Measurements from ENCODE around the gene HNRNPL. TPM values are rescaled to one million over a fixed set of nuclear protein-coding genes. Genes with fewer than 3 reads are reported as not detected.
A peak's percentile ranks its signal among the peaks of the same experiment; 100 is the strongest.
"Not testable (repeated sequence)": the region's sequence is repeated elsewhere in the genome, so short reads cannot be mapped to it uniquely, and the experiment has no call there.

The HNRNPL gene
- total RNA-seq, 8 experiments from 2014 or later: 142 to 378 (median 198) TPM

- in situ Hi-C loops (cut with MboI; ENCODE audit: low pct_unique_long_range_greater_than_20kb in 2 of 9, low sequenced_read_pairs in 9 of 9, unreplicated experiment in 9 of 9): no loop called here
- Histone ChIP-seq H3K4me3 (no peak overlapping the region), H3K27ac (no peak overlapping the region), H3K4me1 (replicated peaks in 1 of 2) (peaks cover 0 to 11% of the 10 kb centered on the region in 2 donors)
- WGBS, 10 experiments: 100% methylated on average over 2 of the region's 19 CpGs; no CpG with 5 or more reads in 9 of the 10 experiments
- no peak for ATAC-seq (replicated peaks in 6 of 8)
Measured at GRCh38 chr19:38880076-38880881, 30.5 kb upstream of the HNRNPL start.

- ATAC-seq (replicated peaks in 6 of 8): no peak
- 80% methylated on average over 1 of the region's 11 CpGs; no CpG with 5 or more reads in 9 of the 10 experiments for WGBS, 10 experiments
- Histone ChIP-seq H3K4me3 (no peak overlapping the region), H3K27ac (no peak overlapping the region), H3K4me1 (replicated peaks in 1 of 2) (peaks cover 0 to 11% of the 10 kb centered on the region in 2 donors)
- in situ Hi-C loops (cut with MboI; ENCODE audit: low pct_unique_long_range_greater_than_20kb in 2 of 9, low sequenced_read_pairs in 9 of 9, unreplicated experiment in 9 of 9): no loop called here
Measured at GRCh38 chr19:38879400-38879751, 29.6 kb upstream of the HNRNPL start.

- ATAC-seq (replicated peaks in 6 of 8): no peak
- Histone ChIP-seq H3K4me3 (no peak overlapping the region), H3K27ac (peak overlapping the region in 1 of 2 donors; percentile 27), H3K4me1 (replicated peaks in 1 of 2) (peaks cover 0 to 11% of the 10 kb centered on the region in 2 donors)
- WGBS, 10 experiments: 17 to 100% (median 60%) methylated on average over 1 to 2 of the region's 16 CpGs; no CpG with 5 or more reads in 5 of the 10 experiments
- in situ Hi-C loops (cut with MboI; ENCODE audit: low pct_unique_long_range_greater_than_20kb in 2 of 9, low sequenced_read_pairs in 9 of 9, unreplicated experiment in 9 of 9): no loop called here
Measured at GRCh38 chr19:38878575-38879399, 29.0 kb upstream of the HNRNPL start.

GRCh38 chr19:38877781-38878574 lies 28.2 kb upstream of the HNRNPL start, which contains the start of gene RINL:
Gene RINL (minus strand): TSS chr19:38878275. CDS start chr19:38876742, 1,533 bp downstream.
- Histone ChIP-seq H3K27ac (peak within 1 kb of the TSS in 1 of 2 donors; percentile 30), H3K4me1 (replicated peaks in 1 of 2) (peaks cover 0 to 11% of the 10 kb centered on the region in 2 donors), H3K4me3 (no peak within 1 kb of the TSS)
- ATAC-seq (replicated peaks in 6 of 8): peak; percentile 27 to 83 (median 51)
- in situ Hi-C loops (cut with MboI; ENCODE audit: low pct_unique_long_range_greater_than_20kb in 2 of 9, low sequenced_read_pairs in 9 of 9, unreplicated experiment in 9 of 9): no loop called here
- 43 to 100% methylated on average over 1 of the region's 11 CpGs; no CpG with 5 or more reads in 8 of the 10 experiments for WGBS, 10 experiments

- Histone ChIP-seq H3K27ac (no peak overlapping the region), H3K4me1 (replicated peaks in 1 of 2) (peaks cover 0 to 11% of the 10 kb centered on the region in 2 donors), H3K4me3 (no peak overlapping the region)
- in situ Hi-C loops (cut with MboI; ENCODE audit: low pct_unique_long_range_greater_than_20kb in 2 of 9, low sequenced_read_pairs in 9 of 9, unreplicated experiment in 9 of 9): no loop called here
- WGBS, 10 experiments: 70 to 100% (median 84%) methylated on average over 1 to 5 of the region's 6 CpGs; no CpG with 5 or more reads in 1 of the 10 experiments
- ATAC-seq (replicated peaks in 6 of 8): no peak
Measured at GRCh38 chr19:38875656-38876395, 26.0 kb upstream of the HNRNPL start.

GRCh38 chr19:38873400-38873799 lies 23.6 kb upstream of the HNRNPL start:
- ATAC-seq (replicated peaks in 6 of 8); in situ Hi-C loops (cut with MboI; ENCODE audit: low pct_unique_long_range_greater_than_20kb in 2 of 9, low sequenced_read_pairs in 9 of 9, unreplicated experiment in 9 of 9); H3K27ac ChIP-seq; H3K4me3 ChIP-seq: not testable (repeated sequence)
- H3K4me1 ChIP-seq (replicated peaks in 1 of 2): peaks cover 0 to 11% of the 10 kb centered on the region in 2 donors
- 71 to 94% (median 80%) methylated on average over 1 to 10 of the region's 10 CpGs; no CpG with 5 or more reads in 5 of the 10 experiments for WGBS, 10 experiments

GRCh38 chr19:38870612-38871011 lies 20.8 kb upstream of the HNRNPL start:
- in situ Hi-C loops (cut with MboI; ENCODE audit: low pct_unique_long_range_greater_than_20kb in 2 of 9, low sequenced_read_pairs in 9 of 9, unreplicated experiment in 9 of 9): no loop called here
- Histone ChIP-seq H3K4me1 (replicated peaks in 1 of 2) (peaks cover 0 to 4% of the 10 kb centered on the region in 2 donors), H3K4me3 (no peak overlapping the region), H3K27ac (no peak overlapping the region)
- WGBS, 10 experiments: 97 to 100% (median 100%) methylated on average over 1 to 10 of the region's 19 CpGs; no CpG with 5 or more reads in 5 of the 10 experiments
- no peak for ATAC-seq (replicated peaks in 6 of 8)

GRCh38 chr19:38869836-38870607 lies 20.2 kb upstream of the HNRNPL start:
- peak; percentile 90 to 98 (median 94) for ATAC-seq (replicated peaks in 6 of 8)
- in situ Hi-C loops (cut with MboI; ENCODE audit: low pct_unique_long_range_greater_than_20kb in 2 of 9, low sequenced_read_pairs in 9 of 9, unreplicated experiment in 9 of 9): no loop called here
- H3K4me1 ChIP-seq (replicated peaks in 1 of 2): peaks cover 0 to 4% of the 10 kb centered on the region in 2 donors
- H3K4me3 ChIP-seq: peak overlapping the region; percentile 6 to 21 (median 9)
- no peak overlapping the region for H3K27ac ChIP-seq
- WGBS, 10 experiments: 0 to 93% (median 43%) methylated on average over 1 to 9 of the region's 62 CpGs; no CpG with 5 or more reads in 6 of the 10 experiments

- no peak overlapping the region for H3K27ac ChIP-seq
- peak overlapping the region; percentile 6 to 21 (median 9) for H3K4me3 ChIP-seq
- WGBS, 10 experiments: 0 to 87% (median 28%) methylated on average over 1 to 11 of the region's 34 CpGs; no CpG with 5 or more reads in 5 of the 10 experiments
- in situ Hi-C loops (cut with MboI; ENCODE audit: low pct_unique_long_range_greater_than_20kb in 2 of 9, low sequenced_read_pairs in 9 of 9, unreplicated experiment in 9 of 9): no loop called here
- peak in 3 of 8 experiments; percentile 9 to 14 (median 14) for ATAC-seq (replicated peaks in 6 of 8)
- peaks cover 0 to 4% of the 10 kb centered on the region in 2 donors for H3K4me1 ChIP-seq (replicated peaks in 1 of 2)
Measured at GRCh38 chr19:38869160-38869835, 19.5 kb upstream of the HNRNPL start.

- Histone ChIP-seq H3K27ac (no peak overlapping the region), H3K4me3 (no peak overlapping the region), H3K4me1 (replicated peaks in 1 of 2) (peaks cover 0 to 4% of the 10 kb centered on the region in 2 donors)
- ATAC-seq (replicated peaks in 6 of 8): no peak
- in situ Hi-C loops (cut with MboI; ENCODE audit: low pct_unique_long_range_greater_than_20kb in 2 of 9, low sequenced_read_pairs in 9 of 9, unreplicated experiment in 9 of 9): no loop called here
- 89 to 100% (median 100%) methylated on average over 1 to 5 of the region's 6 CpGs; no CpG with 5 or more reads in 3 of the 10 experiments for whole genome bisulfite sequencing, 10 experiments
Measured at GRCh38 chr19:38868551-38868950, 18.8 kb upstream of the HNRNPL start.
